Activated CD4-positive, alpha-beta T cell treated with anti-CD3 and anti-CD28 coated beads for 4 hours (primary cell): Measurements from ENCODE around the gene IRF8.
"Not testable (repeated sequence)": the region's sequence is repeated elsewhere in the genome, so short reads cannot be mapped to it uniquely, and the experiment has no call there.

ENCODE experiments used
- DNase-seq, 2 donors: peaks; one replicate each; pipeline ENCODE4 v3.0.0-alpha.2; 2020

The IRF8 gene

DNA sequence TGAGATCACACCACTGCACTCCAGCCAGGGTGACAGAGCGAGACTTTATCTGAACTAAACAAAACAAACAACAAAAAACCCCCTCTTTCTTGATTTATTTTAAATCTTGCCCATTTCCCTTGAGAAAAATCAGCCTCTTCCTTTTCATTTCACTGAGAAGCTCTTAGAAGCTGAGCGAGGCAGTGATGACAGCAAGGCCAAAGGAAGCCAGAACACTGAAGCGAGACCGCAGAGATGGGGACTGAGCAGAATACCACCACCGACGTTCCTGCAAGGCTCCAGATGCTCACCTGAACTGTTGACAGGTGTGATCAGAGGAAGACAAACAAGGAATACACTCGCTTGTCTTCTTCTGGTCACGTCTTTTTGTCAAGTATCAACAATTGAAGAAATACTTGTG lies 30.5 kb upstream of the IRF8 start:
- no peak for DNase-seq

GRCh38 chr16:85869206-85869605 lies 29.8 kb upstream of the IRF8 start:
- DNase-seq = no peak

DNA sequence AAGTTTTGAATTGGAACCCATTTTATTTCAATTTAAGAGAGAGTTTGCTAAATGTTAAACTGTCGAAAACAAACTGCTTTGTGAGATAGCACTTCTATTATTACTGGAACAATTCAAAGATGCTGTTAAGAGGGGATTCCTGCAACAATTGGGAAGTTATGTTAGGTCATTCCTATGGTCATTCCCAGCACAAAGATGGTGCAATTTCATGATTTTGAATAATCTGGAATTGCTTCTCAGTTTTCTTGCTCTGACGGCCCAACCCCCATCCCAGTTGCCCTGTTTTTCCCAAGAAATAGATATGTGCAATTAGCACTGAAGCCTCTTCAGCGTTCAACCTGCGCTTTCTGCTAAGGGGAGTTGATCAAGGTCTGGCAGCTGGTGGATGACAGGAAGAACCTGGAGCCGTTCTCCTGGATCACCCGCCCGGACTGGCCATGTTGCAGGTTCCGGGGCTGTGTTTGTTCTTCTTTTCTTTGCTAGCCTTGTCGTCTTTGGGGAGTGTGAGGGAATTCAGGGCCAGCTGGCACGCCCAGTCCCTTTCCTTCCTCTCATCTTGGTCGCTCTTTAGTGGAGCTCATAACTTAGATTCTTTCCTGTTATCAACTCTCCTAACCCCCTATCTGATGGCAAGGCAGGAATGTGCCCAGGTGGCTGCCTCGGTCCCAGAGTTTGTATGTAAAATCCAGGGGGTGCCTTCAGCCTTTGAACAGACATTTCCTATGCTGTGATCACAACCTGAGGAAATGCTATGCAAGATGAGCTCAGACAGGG lies 29.0 kb upstream of the IRF8 start:
- no peak for DNase-seq

DNA sequence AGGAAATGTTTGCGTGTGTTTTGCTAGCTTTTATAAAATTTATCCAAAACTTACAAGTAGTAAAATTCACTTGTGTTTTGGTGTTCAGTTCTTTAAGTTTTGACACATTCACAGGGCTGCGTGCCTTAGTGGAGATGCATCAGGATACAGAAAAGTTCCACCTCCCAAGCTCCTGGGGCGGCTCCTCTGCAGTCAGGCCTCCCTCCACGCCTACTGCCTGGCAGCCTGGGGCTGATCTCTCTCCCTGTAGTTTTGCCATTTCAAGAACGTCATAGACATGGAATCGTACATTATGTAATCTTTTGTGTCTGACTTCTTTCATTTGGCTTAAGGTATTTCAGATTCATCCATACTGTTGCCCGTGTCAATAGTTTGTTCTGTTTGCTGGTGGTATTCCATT lies 27.2 kb upstream of the IRF8 start:
- DNase-seq = no peak

DNA sequence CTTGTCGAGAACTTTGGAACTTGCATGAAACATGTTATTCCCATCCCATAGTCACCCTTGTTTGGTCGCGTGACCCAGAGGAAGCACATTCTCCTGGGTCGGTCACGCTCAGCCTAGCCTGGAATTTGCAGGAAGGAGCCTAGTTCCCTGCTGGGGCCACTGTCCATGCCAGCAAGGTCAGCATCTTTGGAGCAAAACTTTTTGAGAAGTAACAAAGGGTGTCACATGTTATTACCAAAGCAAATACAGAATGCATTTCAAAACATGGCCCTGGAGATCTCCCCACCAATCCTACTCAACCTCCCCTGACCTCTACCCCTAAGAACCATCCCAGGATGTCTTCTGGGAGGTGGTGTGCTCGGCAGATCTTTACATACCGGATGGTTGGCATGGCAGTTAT lies 26.2 kb upstream of the IRF8 start:
- DNase-seq = no peak

- DNase-seq = no peak
Observed at GRCh38 chr16:85873153-85873552, 25.8 kb upstream of the IRF8 start.

DNA sequence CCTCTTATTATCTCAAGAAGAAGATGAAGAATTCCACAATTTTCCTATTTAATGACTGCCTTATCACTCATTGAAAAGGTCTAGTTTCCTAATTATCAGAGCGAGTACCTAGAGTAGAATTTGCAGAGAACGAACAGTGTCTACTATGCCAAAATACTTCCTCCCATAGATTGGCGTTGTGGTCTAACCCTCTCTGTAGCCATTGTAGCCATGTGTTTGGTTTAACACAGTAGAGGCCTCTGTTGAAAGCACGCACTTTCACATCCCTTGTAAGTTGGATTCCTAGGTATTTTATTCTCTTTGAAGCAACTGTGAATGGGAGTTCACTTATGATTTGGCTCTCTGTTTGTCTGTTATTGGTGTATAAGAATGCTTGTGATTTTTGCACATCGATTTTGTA lies 24.9 kb upstream of the IRF8 start:
- DNase-seq = not testable (repeated sequence)

DNA sequence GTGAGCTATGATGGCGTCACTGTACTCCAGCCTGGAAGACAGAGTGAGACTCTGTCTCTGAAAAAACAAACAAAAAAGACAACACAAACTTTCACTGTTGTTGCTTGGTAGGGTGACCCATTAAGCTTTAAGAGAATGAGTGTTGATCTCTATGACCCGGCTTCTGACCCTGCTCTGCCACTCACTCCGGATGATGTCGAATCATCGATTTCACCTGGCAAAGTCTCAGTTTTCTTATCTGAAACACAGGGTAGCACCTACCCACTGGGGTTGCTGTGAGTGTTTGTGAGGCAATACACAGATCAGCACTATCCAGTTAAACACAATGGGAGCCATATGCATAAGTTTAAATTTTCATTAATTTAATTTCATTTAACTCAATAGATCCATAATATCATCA lies 20.6 kb upstream of the IRF8 start:
- DNase-seq = no peak

DNA sequence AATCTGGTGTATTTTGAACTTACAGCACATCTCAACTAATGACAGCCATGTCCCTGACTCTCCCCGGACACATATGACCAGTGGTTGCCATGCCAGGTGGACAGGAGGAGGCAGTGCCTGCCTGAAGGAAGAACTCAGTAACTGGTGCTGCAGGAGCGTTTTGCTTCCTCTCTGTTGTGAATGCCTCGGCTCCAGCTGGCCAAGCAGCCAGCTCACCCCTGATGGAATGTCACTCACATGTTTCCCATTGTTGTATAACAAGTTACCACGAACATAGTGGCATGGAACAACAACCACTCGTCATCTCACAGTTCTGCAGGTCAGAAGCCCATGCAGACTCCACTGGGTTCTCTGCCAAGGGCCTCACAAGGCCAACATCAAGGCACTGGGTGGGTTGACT lies 20.1 kb upstream of the IRF8 start:
- no peak for DNase-seq

GRCh38 chr16:85879549-85879948 lies 19.4 kb upstream of the IRF8 start:
- no peak for DNase-seq

DNA sequence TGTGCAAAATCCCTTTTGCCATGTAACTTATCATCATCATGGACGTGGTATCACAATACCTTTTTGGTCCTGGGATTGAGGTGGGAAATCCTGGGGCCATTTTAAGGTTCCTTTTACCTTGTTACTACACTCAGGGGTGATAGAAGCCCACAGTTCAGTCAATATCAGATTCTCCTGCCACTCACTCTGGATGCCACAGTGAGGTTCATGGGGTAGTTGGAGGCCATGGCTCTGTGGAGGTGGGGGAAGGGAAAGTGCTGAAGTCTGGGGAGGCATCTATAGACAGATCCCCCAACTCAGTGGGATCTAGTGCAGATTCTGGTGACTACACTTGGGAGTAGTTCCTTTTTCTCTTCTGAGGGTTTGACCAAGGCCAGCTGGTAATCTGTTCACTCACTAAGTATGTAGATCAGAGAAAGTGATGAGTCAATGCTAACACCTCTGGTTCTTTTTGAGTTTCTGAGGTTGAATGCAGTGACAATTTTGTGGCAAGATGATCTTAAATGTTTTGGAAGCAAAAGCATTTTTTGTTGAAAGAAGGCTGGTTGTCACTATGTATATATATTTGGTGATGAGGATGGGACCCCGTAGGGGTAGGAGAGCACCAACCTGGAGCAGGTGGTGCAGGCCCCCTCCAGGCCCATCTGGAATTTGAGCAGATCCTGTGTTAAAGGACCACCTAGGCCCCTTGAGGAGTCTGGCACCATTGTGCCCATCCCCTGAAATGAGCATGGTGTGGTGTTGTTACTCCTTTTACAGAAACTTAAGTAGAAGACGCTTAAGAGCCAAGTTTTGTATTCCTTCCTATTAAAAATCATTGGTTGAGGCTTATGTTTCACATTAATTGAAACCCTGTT lies 18.8 kb upstream of the IRF8 start:
- DNase-seq = no peak

DNA sequence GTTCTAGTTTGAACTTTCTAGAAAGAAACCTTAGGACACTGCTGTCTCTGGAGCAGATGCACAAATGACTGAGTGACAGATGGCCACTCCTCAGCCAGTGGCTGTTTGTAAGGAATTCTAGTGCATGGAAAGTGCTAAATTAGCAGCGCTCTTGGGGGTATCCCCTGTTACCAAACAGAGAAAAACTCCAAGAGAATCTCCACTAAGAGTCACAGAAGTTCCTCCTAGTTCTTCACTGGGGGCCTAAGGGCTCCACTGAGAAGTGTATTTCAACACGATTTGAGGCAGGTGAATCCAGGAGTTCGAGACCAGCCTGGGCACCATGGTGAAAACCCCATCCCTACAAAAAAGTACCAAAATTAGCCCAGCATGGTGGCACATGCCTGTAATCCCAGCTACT lies 18.1 kb upstream of the IRF8 start:
- DNase-seq = no peak

DNA sequence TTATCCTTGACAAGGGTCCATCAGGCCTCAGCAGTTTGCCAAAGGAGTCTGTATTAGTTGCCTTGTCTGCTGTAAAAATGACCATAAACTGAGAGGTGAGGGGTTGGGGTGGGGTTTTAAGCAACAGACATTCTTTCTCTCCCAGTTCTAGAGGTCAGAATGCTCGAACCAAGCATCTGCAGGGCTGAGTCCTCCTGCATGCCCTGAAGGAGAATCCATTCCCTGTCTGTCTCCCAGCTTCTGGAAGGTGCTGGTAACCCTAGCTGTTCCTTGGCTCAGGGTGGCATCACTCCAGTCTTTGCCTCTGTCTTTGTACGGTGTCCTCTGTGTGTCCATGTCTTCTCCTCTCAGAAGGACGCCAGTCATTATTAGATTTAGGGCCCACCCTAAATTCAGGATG lies 17.5 kb upstream of the IRF8 start:
- no peak for DNase-seq

- DNase-seq = no peak
Observed at GRCh38 chr16:85882181-85882810, 16.7 kb upstream of the IRF8 start.

DNA sequence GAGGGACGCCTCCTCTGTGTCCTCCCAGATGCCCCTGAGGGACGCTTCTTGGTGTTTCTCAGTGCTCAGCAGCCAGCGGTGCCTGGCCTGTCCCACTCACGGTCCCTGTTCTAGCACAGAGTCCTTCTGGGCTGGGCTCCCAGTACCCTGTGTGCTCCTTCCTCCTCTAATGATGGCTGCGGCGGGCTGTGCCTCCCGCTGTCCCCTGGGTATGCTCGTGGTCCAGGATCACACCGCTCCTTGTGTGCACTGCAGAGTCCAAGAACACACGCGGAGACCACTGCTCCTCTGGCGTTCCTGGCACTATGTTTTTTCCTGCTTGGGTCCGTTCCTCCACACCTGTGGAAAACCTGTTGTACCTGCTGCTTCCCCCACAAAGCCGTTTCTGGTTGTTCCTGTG lies 15.1 kb upstream of the IRF8 start:
- DNase-seq = no peak

GRCh38 chr16:85884808-85885463 lies 14.0 kb upstream of the IRF8 start:
- no peak for DNase-seq

- no peak for DNase-seq
Observed at GRCh38 chr16:85885537-85885936, 13.4 kb upstream of the IRF8 start.

GRCh38 chr16:85888405-85889331 lies 10.3 kb upstream of the IRF8 start:
- DNase-seq = peak; percentile 18 to 24

DNA sequence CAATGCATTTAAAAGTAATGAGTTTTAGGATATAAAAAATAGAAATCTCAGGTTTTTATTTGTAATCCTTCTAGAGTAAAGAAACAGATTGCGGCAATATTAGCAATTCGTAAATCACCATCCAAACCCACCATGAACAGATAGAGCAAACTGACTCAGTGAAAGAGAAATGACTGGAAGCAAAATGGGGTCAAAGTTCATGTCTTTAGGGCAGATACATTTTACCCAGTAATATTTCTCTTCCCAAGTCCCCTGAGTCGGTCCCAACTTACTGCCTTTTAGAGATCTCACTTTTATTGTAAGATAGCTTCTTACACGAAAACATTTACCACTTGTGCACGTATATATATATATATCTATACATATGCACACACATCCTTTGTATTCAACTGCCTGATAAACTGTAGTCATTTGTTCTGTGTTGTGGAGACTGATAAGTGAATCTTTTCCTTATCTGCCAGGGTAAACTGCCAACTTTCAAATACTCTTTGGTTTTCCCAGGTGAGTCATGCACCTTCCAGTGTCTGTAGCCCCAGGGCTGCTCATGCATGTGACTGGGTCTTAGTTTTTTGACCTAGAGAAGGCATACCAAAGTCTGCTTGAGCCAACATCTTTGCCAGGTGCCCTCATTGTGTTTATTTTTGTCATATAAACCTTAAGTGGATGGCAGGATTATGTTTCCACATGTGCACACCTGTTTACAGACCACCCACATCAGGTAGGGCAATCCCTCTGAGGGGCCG lies 7.8 kb upstream of the IRF8 start:
- no peak for DNase-seq

GRCh38 chr16:85891776-85892166 lies 7.2 kb upstream of the IRF8 start:
- no peak for DNase-seq

- DNase-seq = no peak
Observed at GRCh38 chr16:85892760-85893159, 6.2 kb upstream of the IRF8 start.

- DNase-seq = no peak
Observed at GRCh38 chr16:85894266-85894665, 4.7 kb upstream of the IRF8 start.
